ENCODE results near the gene PRSS27.
"Not testable (repeated sequence)": the region's sequence is repeated elsewhere in the genome, so short reads cannot be mapped to it uniquely, and the experiment has no call there.

The PRSS27 gene

GRCh38 chr16:2707368-2708289 is 12.4 kb downstream of the PRSS27 start:
- no peak for FAIRE-seq

- no peak for FAIRE-seq
Observed at GRCh38 chr16:2706611-2707311, 13.3 kb downstream of the PRSS27 start.

GRCh38 chr16:2706085-2706484 is 13.9 kb downstream of the PRSS27 start:
- FAIRE-seq = no peak

GRCh38 chr16:2705351-2705750 is 14.7 kb downstream of the PRSS27 start:
- no peak for FAIRE-seq

GRCh38 chr16:2704983-2705275 is 15.1 kb downstream of the PRSS27 start:
- no peak for FAIRE-seq

GRCh38 chr16:2704166-2704982 is 15.7 kb downstream of the PRSS27 start:
- no peak for FAIRE-seq

GRCh38 chr16:2702871-2703745 is 16.9 kb downstream of the PRSS27 start:
- no peak for FAIRE-seq

GRCh38 chr16:2702438-2702825 is 17.6 kb downstream of the PRSS27 start:
- FAIRE-seq = no peak

GRCh38 chr16:2701713-2702437 is 18.1 kb downstream of the PRSS27 start:
- no peak for FAIRE-seq

GRCh38 chr16:2701272-2701671 is 18.8 kb downstream of the PRSS27 start:
- FAIRE-seq = no peak

GRCh38 chr16:2700786-2701185 is 19.2 kb downstream of the PRSS27 start:
- no peak for FAIRE-seq

- FAIRE-seq = no peak
Observed at GRCh38 chr16:2699791-2700600, 20.0 kb downstream of the PRSS27 start.

GRCh38 chr16:2698965-2699750 is 20.9 kb downstream of the PRSS27 start:
- FAIRE-seq = no peak

- no peak for FAIRE-seq
Observed at GRCh38 chr16:2698103-2698870, 21.7 kb downstream of the PRSS27 start.

GRCh38 chr16:2697401-2697948 is 22.5 kb downstream of the PRSS27 start:
- FAIRE-seq = no peak

- FAIRE-seq = not testable (repeated sequence)
Observed at GRCh38 chr16:2696601-2697250, 23.3 kb downstream of the PRSS27 start.

GRCh38 chr16:2692948-2693651 is 26.9 kb downstream of the PRSS27 start:
- FAIRE-seq = no peak

All from colon (tissue), 2 donors.